Activated CD4-positive, alpha-beta T cell treated with anti-CD3 and anti-CD28 coated beads, Interleukin-2, Interleukin-6, amounts not matched to agents 100 ng/mL and 50 ng/mL, durations not matched to agents 16 hours and 8 hours (primary cell): ENCODE results near the gene PPP1R11.
"Not testable (repeated sequence)": the region's sequence is repeated elsewhere in the genome, so short reads cannot be mapped to it uniquely, and the experiment has no call there.

Experiments used
- DNase-seq: peaks from one replicate; pipeline ENCODE4 v3.0.0-alpha.2; 2020

PPP1R11 gene

DNA sequence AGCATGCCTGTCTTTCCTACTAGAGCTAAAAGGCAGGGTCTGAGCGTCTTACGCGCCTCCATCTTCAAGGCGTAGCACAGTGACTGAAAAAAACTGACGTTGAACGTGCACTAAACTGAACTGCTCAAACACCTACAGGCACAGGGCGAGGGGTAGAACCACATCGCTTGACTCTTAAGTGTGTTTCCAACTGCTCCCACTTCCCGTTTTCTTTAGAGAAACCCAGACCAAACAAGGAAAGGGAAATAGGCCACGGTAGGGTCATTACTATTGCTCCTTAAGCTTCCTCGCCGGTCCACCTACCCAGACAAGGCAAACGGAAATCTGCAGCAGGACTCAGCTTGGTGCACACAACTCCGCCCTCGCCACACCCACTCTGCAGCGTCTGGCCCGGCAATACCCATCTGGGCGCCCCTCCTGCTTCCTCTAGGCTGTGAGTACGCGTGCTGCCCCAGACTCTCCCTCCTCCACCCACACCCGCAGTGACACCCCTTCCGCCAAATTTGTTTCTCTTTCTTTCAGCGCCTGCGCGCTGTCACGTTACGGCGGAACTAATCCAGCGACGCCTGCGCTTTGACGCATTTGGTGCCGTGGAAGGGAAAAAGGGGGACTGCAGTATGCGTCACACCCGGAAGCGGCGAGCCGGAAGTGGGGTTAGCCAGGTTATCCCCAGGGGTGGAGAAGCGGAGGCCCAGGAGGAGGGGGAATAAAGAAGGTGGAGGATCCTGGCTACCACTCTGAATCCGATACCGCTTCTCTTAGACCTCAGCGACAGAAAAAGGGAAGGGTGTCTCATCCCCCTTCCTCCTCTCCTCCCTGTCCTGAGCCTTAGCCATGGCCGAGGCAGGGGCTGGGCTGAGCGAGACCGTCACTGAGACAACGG is at the start of gene PPP1R11:
PPP1R11 (plus strand) TSS at position 622 of the 883 bp plus-strand sequence; CDS start at position 835, 213 bp downstream.
- peak; percentile 99 for DNase-seq

DNA sequence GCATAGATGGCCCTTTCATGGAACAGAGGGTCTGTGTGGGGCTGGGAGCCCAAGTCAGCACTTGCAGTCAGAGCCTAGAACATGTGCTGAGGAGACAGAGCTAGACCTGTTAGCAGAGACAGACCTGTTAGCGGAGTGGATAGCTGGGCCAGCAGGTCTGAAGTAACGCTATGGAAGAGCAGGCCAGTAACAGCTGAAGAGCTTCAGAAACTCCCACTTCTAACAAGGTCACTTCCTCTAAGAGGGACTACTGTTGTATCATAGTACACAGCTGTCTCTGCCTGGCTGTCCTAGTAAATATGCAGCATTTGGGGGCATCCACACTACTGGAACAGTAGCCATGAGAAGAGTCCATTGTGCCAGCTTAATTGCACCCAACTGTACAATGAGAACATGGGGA is 47.2 kb upstream of the PPP1R11 start:
- DNase-seq = no peak

- no peak for DNase-seq
These were observed 46.4 kb upstream of the PPP1R11 start for GRCh38 chr6:30020626-30021025.

DNA sequence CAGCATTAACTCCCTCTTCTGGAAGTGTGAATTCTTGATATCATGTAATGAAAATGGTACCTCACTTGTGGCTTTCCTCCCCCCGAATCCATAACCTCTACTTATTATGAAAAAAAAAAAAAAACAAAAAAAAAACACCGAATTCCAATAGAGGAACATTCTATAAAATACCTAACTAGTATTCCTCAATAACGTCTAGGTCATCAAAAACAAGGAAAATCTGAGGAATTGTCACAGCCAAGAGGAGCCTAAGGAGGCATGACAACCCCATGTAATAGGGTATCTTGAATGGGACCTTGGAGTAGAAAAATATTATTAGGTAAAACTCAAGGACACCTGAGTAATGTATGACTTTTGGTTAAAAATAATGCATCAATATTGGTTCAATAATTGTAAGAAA is 44.8 kb upstream of the PPP1R11 start:
- DNase-seq = no peak

- DNase-seq = not testable (repeated sequence)
These were observed 44.3 kb upstream of the PPP1R11 start for GRCh38 chr6:30022712-30023111.

- no peak for DNase-seq
These were observed 41.8 kb upstream of the PPP1R11 start for GRCh38 chr6:30025186-30025585.

DNA sequence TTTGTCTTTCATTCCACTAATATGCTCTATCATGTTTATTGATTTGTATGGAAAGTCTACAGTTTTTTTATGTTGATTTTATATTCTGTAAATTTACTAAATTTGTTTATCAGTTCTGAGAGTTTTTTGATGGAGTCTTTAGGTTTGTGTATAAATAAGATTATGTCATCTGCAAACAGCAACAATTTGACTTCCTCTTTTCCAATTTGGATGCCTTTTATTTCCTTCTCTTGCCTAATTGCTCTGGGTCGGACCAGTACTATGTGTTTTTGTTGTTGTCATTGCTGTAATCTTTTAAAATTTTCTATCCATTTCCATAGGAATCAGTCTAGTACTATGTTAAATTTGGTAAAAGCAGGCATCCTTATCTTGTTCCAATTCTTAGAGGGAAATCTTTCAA is 37.4 kb upstream of the PPP1R11 start:
- no peak for DNase-seq

DNA sequence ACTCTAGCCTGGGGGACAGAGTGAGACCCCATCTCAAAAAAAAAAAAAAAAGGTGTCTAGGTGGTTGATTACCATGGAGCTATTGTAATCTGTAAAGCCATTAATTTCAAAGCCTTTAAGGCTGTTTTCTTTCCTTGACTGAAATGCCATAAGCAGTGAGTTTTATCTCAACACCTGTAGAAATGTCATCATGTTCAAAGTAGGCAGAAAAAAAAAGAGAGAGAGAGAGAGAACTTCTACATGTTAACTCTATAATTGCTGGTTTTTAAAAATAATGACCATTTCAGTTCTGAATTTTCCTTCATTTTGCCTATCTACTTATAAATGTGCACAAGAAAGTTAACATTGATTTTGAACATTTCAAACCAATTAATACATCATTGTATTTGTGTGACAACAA is 35.6 kb upstream of the PPP1R11 start:
- DNase-seq = no peak

DNA sequence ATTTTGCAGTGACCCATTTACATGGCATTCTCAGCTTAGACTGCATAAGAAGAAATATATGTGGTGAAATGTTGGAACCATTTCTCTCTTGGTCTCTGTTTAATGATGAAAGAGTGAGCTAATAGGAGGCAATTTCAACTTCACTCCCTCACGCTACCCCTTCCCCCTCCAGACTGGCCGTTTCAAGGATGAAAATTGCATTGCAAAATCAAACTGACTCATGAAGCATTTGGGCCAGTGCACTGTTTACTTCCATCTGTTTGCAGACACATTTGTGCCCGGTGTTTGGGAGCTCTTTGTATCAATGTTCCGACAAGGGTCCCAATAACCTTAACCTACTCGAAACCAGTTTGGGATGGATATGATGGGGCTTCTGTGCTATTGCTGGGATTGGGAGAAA is 33.6 kb upstream of the PPP1R11 start:
- not testable (repeated sequence) for DNase-seq

DNA sequence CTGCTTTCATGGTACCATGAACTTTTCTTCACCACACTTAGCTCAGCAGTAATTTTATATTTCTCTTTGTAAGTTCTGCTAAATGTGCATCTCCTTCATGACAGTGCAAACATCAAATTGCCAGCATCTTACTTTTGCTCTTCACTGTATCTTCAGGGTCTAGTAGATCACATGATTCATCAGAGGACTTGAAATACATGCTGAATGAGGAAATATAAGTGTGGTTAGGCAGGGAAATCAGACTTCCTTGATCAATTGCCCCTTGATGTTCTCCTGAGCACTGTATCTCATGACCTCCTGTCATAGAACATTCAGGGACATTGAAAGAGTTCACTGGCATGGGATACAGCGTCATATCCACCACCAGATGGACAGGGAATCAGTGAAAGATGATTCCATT is 31.2 kb upstream of the PPP1R11 start:
- no peak for DNase-seq

GRCh38 chr6:30037182-30037788 is 29.7 kb upstream of the PPP1R11 start:
- DNase-seq = peak; percentile 16

DNA sequence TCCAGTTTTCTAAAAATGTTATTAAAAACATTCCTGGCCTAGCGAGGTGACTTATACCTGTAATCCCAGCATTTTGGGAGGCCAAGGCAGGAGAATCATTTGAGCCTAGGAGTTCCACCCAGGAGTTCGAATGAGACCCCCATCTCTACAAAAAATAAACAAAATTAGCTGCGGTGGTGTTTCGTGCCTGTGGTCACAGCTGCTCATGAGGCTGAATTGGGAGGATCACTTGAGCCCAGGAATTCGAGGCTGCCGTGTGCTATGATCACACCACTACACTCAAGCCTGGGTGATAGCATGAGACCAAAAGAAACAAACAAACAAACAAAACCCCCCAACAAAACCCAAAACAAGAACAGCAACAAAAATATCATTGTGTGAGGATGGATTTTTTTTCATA is 25.8 kb upstream of the PPP1R11 start:
- DNase-seq = no peak

GRCh38 chr6:30041821-30042220 is 25.2 kb upstream of the PPP1R11 start:
- DNase-seq = no peak

DNA sequence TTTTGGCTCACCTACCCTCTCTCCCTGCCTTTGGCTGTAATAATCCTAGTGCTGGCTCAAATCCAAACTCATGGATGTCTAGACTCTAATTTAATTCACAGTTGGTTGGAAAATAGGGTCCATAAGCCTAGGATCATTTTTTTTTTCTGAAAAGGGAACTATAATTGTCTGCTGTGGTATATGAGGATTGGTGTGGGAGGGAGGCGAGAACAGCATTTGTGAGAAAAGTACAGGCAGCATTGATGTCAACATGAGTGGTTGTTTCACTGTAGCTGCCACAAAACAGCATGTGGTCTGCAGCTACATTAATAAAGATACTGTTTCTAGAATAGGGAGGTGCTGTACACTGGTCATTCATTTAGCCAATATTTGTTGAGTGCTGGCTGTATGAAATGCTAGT is 24.5 kb upstream of the PPP1R11 start:
- DNase-seq = no peak

GRCh38 chr6:30042914-30043313 is 24.1 kb upstream of the PPP1R11 start:
- DNase-seq = no peak

GRCh38 chr6:30043744-30044143 is 23.3 kb upstream of the PPP1R11 start:
- no peak for DNase-seq

- DNase-seq = no peak
These were observed 22.4 kb upstream of the PPP1R11 start for GRCh38 chr6:30044630-30045029.

DNA sequence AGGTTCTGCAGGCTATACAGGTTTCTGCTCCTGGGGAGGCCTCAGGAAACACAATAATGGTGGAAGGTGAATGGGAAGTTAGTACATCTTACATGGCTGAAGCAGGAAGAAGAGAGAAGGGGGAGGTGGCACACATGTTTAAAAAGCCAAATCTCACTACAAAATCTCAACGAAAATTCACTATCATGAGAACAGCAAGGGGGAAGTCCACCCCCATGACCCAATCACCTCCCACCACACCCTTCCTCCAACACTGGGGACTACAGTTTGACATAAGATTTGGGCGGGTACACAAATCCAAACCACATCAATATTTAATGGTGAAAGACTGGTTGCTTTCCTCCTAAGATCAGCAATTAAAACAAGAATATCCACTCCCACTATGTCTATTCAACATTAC is 19.8 kb upstream of the PPP1R11 start:
- DNase-seq = no peak

GRCh38 chr6:30053682-30054081 is 13.3 kb upstream of the PPP1R11 start:
- DNase-seq = no peak

DNA sequence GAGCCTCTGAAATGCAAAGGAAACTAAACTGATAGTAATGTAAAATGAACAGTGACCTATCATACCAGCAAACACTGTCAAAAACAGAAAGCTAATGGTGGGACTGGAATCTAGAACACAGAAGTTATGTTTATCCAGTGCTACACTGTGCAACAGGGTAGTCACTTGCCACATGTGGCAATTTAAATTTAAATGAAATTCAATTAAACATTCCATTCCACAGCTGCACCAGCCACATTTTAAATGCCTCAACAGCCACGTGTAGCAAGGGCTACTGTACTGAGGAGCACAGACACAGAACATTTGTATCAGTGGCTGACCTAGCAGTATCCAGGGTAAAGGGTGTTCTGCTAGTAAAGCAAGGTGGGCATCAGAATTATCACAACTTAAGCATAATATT is 11.5 kb upstream of the PPP1R11 start:
- no peak for DNase-seq

DNA sequence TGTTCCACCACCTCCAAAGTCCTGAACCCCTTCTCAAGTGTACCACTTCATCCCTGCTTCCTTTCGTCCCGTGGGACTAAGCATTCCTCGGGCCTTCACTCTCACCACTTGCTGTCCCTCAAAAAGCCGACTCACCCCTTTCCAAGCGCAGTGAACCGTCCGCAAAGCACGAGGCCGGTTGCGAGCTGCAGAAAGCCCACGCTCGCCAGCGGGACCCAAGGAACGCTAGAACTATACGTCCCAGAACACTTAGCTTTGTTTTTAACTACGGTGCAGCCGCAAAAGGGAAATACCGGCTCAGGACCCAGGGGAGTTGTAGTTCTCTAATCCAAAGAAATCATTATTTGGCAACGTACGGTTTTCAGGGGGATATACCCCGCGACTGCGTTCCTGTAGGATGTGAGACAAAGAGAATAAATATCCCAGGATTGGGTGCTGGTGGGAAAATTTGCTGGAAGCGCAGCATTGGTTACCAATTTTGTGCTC is 6.3 kb upstream of the PPP1R11 start:
- DNase-seq = peak; percentile 22

DNA sequence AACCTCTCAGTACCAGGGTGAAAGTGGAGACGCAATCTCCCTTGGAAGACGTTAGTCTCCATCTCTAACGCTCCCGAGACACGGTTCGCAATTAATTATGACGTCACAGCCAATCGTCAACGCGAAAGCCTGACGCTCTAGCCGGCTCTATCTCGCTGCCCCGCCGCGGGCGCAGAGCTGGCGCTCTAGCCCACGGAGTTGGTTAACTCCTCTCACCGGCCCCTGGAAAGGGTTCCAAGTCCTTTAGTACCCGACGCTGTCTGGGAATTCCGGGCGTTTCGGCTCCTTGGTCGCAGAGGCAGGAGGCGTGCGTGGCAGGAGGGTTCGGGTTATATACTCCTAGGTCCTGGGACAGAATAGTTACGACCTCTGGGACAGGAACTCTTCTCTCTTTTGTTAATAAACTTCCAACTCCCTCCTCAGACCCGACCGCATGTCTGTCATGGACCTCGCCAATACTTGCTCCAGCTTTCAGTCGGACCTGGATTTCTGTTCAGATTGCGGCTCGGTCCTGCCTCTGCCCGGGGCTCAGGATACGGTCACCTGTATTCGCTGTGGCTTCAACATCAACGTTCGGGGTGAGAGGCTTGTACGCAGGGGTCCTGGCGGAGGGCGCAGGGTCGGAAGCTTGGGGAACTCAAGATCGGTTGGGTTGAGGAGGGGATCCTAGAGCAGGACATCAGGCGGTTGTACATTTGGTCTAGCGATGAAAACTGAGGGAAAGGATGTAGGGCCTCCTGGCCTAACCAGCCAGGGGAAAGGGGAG is 5.7 kb upstream of the PPP1R11 start, which contains the start of gene POLR1H:
POLR1H (plus strand) TSS at position 174 of the 766 bp plus-strand sequence; CDS start at position 434, 260 bp downstream.
- peak; percentile 94 for DNase-seq

GRCh38 chr6:30061858-30062458 is 5.0 kb upstream of the PPP1R11 start:
- peak; percentile 62 for DNase-seq
